ENCODE results near the gene SCARB1.

Gene SCARB1

GRCh38 chr12:124754491-124754890 is 109.2 kb downstream of the SCARB1 start:
- H3K4me3 ChIP-seq (ENCODE audit: low read depth, low read length), result no peak overlapping the region
- no peak for DNase-seq (ENCODE audit: low read depth, low spot score)
- TF ChIP-seq, protein P1, sequence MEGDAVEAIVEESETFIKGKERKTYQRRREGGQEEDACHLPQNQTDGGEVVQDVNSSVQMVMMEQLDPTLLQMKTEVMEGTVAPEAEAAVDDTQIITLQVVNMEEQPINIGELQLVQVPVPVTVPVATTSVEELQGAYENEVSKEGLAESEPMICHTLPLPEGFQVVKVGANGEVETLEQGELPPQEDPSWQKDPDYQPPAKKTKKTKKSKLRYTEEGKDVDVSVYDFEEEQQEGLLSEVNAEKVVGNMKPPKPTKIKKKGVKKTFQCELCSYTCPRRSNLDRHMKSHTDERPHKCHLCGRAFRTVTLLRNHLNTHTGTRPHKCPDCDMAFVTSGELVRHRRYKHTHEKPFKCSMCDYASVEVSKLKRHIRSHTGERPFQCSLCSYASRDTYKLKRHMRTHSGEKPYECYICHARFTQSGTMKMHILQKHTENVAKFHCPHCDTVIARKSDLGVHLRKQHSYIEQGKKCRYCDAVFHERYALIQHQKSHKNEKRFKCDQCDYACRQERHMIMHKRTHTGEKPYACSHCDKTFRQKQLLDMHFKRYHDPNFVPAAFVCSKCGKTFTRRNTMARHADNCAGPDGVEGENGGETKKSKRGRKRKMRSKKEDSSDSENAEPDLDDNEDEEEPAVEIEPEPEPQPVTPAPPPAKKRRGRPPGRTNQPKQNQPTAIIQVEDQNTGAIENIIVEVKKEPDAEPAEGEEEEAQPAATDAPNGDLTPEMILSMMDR (IDR thresholded peaks at IDR 0.05; ENCODE audit: low read depth, low read length), result no peak
- in situ Hi-C loops (cut with HindIII; ENCODE audit: low sequenced_read_pairs), result no loop called here

DNA sequence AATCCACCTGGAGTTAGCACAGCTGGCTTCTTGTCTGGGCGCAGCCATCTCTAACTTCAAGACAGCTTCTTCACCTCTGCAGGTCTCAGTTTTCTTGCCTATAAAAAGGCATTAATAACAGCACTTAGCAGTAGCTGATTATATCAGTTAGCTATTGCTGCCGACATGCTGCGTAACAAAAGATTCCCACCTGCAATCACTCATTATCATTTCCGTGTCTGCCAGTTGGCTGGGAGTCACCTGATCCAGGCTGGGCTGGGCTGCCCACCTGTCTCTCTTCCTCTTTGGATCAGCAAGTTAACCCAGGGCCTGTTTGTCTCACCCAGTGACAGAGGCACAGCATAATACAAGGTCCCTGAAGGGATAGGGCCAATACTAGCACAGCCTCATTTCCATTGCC is 109.7 kb downstream of the SCARB1 start:
- TF ChIP-seq, protein P1 (IDR thresholded peaks at IDR 0.05; ENCODE audit: low read depth, low read length), result no peak
- no peak overlapping the region for H3K4me3 ChIP-seq (ENCODE audit: low read depth, low read length)

GRCh38 chr12:124753228-124753591 is 110.5 kb downstream of the SCARB1 start:
- DNase-seq (ENCODE audit: low read depth, low spot score), result no peak
- in situ Hi-C loops (cut with HindIII; ENCODE audit: low sequenced_read_pairs), result no loop called here
- no peak overlapping the region for H3K4me3 ChIP-seq (ENCODE audit: low read depth, low read length)
- TF ChIP-seq, protein P1 (IDR thresholded peaks at IDR 0.05; ENCODE audit: low read depth, low read length), result no peak

More for the DNA sequence above, 109.7 kb downstream of the SCARB1 start:
- in situ Hi-C loops (cut with HindIII; ENCODE audit: low sequenced_read_pairs), result no loop called here
- no peak for DNase-seq (ENCODE audit: low read depth, low spot score)

DNA sequence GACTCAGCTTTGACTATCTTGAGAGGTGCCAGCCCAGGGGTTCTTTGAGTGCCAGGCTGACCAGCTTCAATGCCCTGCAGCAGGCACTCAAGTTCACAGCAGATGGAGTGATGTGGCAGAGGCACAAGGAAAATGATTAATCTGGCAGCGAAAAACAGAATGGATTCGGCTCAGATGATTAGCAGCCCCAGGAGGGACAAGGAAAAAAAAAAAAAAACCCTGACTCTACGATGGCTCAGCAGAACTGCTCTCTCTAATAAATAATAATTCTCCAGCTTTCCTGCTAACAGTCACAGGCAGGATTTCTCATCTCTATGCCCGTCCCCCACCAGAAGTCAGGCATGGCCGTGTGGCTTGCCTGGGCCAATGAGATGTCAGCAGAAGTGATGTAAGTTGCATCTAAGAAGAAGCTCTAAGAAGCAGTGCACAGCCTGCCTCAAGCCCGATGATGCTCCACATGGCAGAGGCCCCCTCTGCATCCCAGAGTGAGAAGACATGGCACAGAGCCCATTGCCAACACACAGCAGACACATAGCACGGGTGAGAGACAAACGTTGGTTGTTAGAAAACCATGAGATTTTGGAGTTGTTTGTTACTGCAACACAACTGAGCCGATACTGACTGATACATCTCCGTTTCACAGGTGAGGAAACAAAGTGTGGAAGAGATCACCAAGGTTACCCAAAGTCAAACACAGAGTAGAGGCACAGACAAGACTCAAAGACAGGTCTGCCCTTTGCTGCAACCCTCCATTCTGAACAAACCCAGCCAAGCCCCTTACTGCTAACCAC is 111.0 kb downstream of the SCARB1 start:
- in situ Hi-C loops (cut with HindIII; ENCODE audit: low sequenced_read_pairs), result no loop called here
- no peak overlapping the region for H3K4me3 ChIP-seq (ENCODE audit: low read depth, low read length)
- TF ChIP-seq, protein P1 (IDR thresholded peaks at IDR 0.05; ENCODE audit: low read depth, low read length), result no peak
- no peak for DNase-seq (ENCODE audit: low read depth, low spot score)

DNA sequence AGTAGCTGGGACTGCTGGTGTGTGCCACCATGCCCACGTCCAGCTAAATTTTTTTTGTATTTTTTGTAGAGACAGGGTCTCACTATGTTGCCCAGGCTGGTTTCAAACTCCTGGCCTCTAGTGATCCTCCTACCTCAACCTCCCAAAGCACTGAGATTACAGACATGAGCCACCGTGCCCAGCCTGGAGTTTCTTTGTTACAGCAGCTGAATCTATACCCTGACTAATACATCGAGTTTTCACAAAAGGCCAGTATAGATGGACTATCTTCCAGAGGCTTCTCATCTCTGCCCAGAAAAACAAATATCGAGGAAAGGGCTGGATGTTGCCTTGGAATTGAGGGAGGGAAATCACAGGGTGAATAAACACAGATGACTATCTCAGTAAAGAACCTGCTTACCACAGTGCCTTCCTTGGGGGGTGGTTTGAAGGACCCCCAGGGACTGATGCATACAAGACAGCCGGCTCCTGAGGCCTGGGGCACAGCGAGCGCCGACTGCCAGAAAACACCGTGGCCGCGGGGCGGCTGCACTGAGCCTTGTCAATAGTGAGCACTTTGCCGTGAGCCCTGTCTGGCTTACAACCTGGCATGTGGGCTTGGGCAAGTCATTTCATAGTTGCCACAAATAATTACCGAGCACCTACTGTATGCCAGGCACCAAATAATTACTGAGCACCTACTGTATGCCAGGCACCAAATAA is 111.9 kb downstream of the SCARB1 start:
- in situ Hi-C loops (cut with HindIII; ENCODE audit: low sequenced_read_pairs), result no loop called here
- no peak overlapping the region for H3K4me3 ChIP-seq (ENCODE audit: low read depth, low read length)
- TF ChIP-seq, protein P1 (IDR thresholded peaks at IDR 0.05; ENCODE audit: low read depth, low read length), result no peak
- DNase-seq (ENCODE audit: low read depth, low spot score), result no peak

DNA sequence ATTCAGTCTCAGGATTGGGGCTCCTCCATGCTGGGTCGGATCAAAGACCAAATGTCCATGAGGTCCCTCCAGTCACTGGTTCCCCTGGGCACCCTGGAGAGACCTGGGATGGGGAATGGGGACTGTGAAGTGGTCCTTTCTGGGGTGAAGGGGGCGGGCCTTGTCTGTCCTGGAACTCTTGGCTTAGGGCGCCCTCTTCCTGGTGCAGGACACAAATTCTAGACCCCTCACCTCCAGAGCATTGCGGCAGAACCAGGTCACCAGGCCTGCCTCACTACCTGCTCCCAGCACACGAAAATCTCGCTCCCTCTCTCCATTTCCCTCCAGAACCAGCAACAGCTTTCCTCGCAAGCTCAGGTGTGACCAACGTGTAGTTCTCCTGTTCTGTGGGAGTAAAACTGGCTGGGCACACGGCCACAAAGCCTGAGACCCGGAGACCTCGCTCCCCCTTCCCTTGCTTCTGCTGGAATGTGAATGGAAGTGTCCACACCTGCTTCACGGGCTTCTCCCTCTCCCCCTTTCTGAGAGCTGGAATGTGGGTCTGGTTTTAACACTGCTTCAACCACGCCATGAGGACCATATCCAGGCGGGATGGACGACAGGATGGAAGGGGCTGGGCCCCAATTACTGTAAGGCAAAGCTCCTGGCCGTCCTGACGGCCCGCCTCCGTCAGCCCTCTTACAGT is 112.7 kb downstream of the SCARB1 start:
- DNase-seq (ENCODE audit: low read depth, low spot score), result no peak
- in situ Hi-C loops (cut with HindIII; ENCODE audit: low sequenced_read_pairs), result no loop called here
- TF ChIP-seq, protein P1 (IDR thresholded peaks at IDR 0.05; ENCODE audit: low read depth, low read length), result peak; percentile 18
- H3K4me3 ChIP-seq (ENCODE audit: low read depth, low read length), result no peak overlapping the region

Data from astrocyte of the spinal cord (primary cell).